Measurements from ENCODE around the gene ZNF614. TPM values are rescaled to one million over a fixed set of nuclear protein-coding genes. Genes with fewer than 3 reads are reported as not detected.

The ZNF614 gene
- total and polyA plus RNA-seq, 10 of the 15 experiments (the other 5 are each of a cell fraction or from before 2014, with no cell fraction given), result 3.9 to 16.0 (median 9.6) TPM

DNA sequence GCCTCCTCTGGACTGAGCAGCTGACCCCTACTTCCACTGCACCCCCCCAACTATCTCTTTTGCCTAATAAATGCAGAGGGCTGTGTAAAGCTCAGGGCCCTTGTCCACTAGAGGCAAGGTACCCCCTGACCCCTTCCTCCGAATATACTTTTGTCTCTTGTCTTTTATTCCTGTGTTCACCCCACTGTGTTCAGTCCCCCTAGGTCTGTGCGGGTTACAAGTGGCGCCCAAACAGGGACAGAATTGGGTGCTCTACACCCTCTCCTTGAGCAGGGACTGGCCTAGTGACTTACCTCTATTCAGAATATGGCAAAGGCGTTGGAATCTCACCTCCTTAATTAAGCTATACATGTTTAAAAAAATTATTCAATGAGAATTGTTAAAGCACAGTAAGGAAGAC is 56.6 kb downstream of the ZNF614 start:
- no peak overlapping the region for H2AFZ ChIP-seq (ENCODE audit: control insufficient read depth, low read depth, low read length)
- H3K4me3 ChIP-seq, result no peak overlapping the region
- no TSS peak for BruUV-seq (replicated peaks)
- ChIA-PET SMC1A (ENCODE audit: uncharacterized antibody, unreplicated experiment) (interaction anchor here (0.6 kb wide), 1 partner anchor 767 kb away, joined by 4 read pairs; no protein-coding TSS in a partner anchor), CTCF (no interaction called here), RAD21 (ENCODE audit: unreplicated experiment) (no interaction called here), POLR2A (no interaction called here)
- 73% methylated on average over 4 of the region's 4 CpGs for WGBS (ENCODE audit: insufficient coverage, insufficient replicate concordance, low lambda C conversion rate, missing lambda C conversion rate)
- no peak overlapping the region for H3K27ac ChIP-seq (ENCODE audit: control insufficient read depth, insufficient read depth)
- no peaks in the 10 kb centered on the region for H3K27me3 ChIP-seq (replicated peaks in 1 of 2; ENCODE audit: control insufficient read depth in 2 of 2, insufficient read depth in 2 of 2, low read length in 1 of 2)
- H3K9me3 ChIP-seq (replicated peaks; ENCODE audit: control insufficient read depth, insufficient read depth, low read length), result peaks cover 52% of the 10 kb centered on the region
- intact Hi-C loops (cut with micrococcal nuclease; ENCODE audit: unreplicated experiment), result no loop called here
- TF ChIP-seq MEF2B (IDR thresholded peaks at IDR 0.05; ENCODE audit: partially characterized antibody, poor library complexity, severe bottlenecking) (no peak), CBX5 (IDR thresholded peaks at IDR 0.05; ENCODE audit: low read depth) (peak; percentile 78; the same call in 1 of the 2 replicates), ZNF207 (IDR thresholded peaks at IDR 0.05; ENCODE audit: borderline replicate concordance) (no peak), IRF3 (IDR thresholded peaks at IDR 0.05) (no peak), MAX (IDR thresholded peaks at IDR 0.05; ENCODE audit: low read depth, low read length) (no peak), SMARCA5 (IDR thresholded peaks at IDR 0.05) (no peak)
- TF ChIP-seq, protein P1, sequence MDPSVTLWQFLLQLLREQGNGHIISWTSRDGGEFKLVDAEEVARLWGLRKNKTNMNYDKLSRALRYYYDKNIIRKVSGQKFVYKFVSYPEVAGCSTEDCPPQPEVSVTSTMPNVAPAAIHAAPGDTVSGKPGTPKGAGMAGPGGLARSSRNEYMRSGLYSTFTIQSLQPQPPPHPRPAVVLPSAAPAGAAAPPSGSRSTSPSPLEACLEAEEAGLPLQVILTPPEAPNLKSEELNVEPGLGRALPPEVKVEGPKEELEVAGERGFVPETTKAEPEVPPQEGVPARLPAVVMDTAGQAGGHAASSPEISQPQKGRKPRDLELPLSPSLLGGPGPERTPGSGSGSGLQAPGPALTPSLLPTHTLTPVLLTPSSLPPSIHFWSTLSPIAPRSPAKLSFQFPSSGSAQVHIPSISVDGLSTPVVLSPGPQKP (IDR thresholded peaks at IDR 0.05; ENCODE audit: low read depth, low read length), result no peak
- H3K4me1 ChIP-seq (ENCODE audit: control insufficient read depth, insufficient read depth, low read length), result no peaks in the 10 kb centered on the region
- H3K36me3 ChIP-seq (ENCODE audit: control insufficient read depth in 2 of 2, insufficient read depth in 2 of 2, low read length in 1 of 2), result peaks cover 10 to 35% of the 10 kb centered on the region in 2 experiments
- no peak for DNase-seq (ENCODE audit: low read depth, low spot score)
- no peak for ATAC-seq
- no peak for FAIRE-seq
- no peaks in the 10 kb centered on the region for H4K20me1 ChIP-seq (ENCODE audit: control insufficient read depth, insufficient read depth)
- in situ Hi-C loops (cut with MboI), result no loop called here
- H3K79me2 ChIP-seq (ENCODE audit: control insufficient read depth, insufficient read depth, low read length), result no peaks in the 10 kb centered on the region
- H3K9ac ChIP-seq (ENCODE audit: control insufficient read depth, insufficient read depth, low read length), result no peak overlapping the region
- H3K4me2 ChIP-seq (ENCODE audit: control insufficient read depth, insufficient read depth), result no peak overlapping the region

Measured in GM12878 (cell line).